ENCODE results near the gene ARRDC3. TPM values are rescaled to one million over a fixed set of nuclear protein-coding genes. Genes with fewer than 3 reads are reported as not detected.

ARRDC3 gene
- total and polyA plus RNA-seq, 2 donors, result 55.7 to 94.2 TPM

DNA sequence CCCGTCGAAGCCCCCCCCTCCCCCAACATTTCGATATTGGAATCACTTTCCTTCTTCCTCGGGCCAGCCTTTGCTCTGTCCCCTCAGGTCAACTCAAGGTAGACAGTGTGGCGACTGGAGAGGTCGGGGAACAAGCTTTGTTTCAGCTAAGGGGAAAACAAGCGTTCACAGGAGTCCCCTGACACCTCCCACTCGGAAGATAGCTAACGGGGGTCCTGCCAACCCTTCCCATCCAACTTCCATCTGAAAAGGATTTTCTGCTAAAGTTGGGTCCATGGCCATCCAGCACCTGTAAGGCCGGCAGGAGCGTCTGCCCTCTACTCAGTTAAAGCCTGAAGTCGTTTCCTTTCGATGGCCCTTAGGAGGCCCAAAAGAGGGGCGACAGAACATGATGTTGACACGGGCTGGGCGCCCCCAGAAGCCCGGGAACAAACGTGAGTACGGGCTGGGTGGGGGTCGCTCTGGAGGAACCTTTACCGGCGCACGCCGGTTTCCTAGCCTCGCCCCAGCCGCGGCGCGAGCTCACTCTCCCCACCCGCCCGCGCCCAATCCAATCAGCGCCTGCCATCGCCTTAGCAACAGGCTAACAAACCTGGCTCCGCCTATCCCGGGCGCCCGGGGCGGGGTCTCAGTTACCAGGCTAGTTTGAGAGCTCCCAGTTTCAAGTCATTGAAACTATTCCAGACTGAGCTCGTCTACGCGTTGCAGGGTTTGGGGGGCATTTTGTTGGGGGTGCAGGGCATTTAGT, 2.5 kb downstream of the ARRDC3 start:
- under 1% methylated on average over 42 of the region's 42 CpGs for WGBS
- peak; percentile 96 to 100 (median 99) for DNase-seq (ENCODE audit: low read depth in 6 of 9, low spot score in 9 of 9)

GRCh38 chr5:91379914-91380490, 3.1 kb downstream of the ARRDC3 start:
- Histone ChIP-seq H3K36me3 (ENCODE audit: control insufficient read depth in 2 of 2, insufficient read depth in 2 of 2, low read length in 1 of 2) (peaks cover under 1 to 17% of the 10 kb centered on the region in 2 donors), H3K4me1 (ENCODE audit: control insufficient read depth in 2 of 2, insufficient read depth in 2 of 2, low read length in 2 of 2) (peaks cover 0 to 6% of the 10 kb centered on the region in 2 donors), H3K4me3 (ENCODE audit: low read length in 2 of 2) (peak overlapping the region; percentile 89), H3K27ac (ENCODE audit: low read depth in 1 of 2, low read length in 1 of 2) (peak overlapping the region; percentile 99 to 100), H3K9me3 (ENCODE audit: control insufficient read depth in 2 of 2, insufficient read depth in 1 of 2, low read length in 1 of 2) (no peaks in the 10 kb centered on the region), H3K27me3 (ENCODE audit: control insufficient read depth in 2 of 2, insufficient read depth in 1 of 2, low read length in 1 of 2) (no peaks in the 10 kb centered on the region)
- peak; percentile 84 to 98 (median 94) for DNase-seq (ENCODE audit: low read depth in 6 of 9, low spot score in 9 of 9)
- under 1% methylated on average over 65 of the region's 65 CpGs for WGBS

More for the DNA sequence above, 2.5 kb downstream of the ARRDC3 start:
- H3K9me3 ChIP-seq (ENCODE audit: control insufficient read depth in 2 of 2, insufficient read depth in 1 of 2, low read length in 1 of 2), result no peaks in the 10 kb centered on the region
- H3K36me3 ChIP-seq (ENCODE audit: control insufficient read depth in 2 of 2, insufficient read depth in 2 of 2, low read length in 1 of 2), result peaks cover 0 to 13% of the 10 kb centered on the region in 2 donors
- peak overlapping the region; percentile 89 for H3K4me3 ChIP-seq (ENCODE audit: low read length in 2 of 2)
- no peaks in the 10 kb centered on the region for H3K27me3 ChIP-seq (ENCODE audit: control insufficient read depth in 2 of 2, insufficient read depth in 1 of 2, low read length in 1 of 2)
- peak overlapping the region; percentile 99 to 100 for H3K27ac ChIP-seq (ENCODE audit: low read depth in 1 of 2, low read length in 1 of 2)
- H3K4me1 ChIP-seq (ENCODE audit: control insufficient read depth in 2 of 2, insufficient read depth in 2 of 2, low read length in 2 of 2), result peaks cover 0 to 6% of the 10 kb centered on the region in 2 donors

DNA sequence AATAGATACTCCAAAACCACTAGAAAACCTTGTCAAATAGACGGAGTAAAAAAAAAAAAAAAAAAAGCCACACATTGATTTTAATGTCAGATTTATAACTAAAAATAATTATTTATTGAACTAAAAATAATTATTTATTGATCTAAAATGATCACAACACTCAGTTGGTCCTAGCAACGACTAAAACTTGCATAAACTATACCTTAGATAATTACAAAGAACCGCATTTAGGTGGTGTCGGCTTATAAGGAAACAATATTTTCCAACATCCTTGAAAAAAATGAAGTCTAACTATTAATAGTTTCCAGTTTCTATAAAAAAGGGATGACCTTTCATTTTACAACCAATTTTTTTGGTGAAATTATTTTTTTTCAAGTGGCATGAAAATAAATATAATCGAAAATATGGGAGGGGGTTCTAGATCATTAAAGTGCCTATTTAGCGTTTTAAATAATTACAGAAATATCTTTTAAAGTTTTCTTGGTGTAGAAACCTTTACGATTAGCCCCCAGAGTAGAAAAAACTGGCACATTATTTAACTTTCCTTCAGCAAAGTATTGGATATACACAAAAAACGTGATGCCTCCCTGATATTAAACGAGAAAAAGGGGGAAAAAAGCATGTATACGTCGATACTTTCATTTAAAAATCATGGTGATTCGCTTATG, 3.7 kb downstream of the ARRDC3 start:
- H3K9me3 ChIP-seq (ENCODE audit: control insufficient read depth in 2 of 2, insufficient read depth in 1 of 2, low read length in 1 of 2), result no peaks in the 10 kb centered on the region
- peak overlapping the region; percentile 79 to 89 for H3K4me3 ChIP-seq (ENCODE audit: low read length in 2 of 2)
- peaks cover 7 to 23% of the 10 kb centered on the region in 2 donors for H3K36me3 ChIP-seq (ENCODE audit: control insufficient read depth in 2 of 2, insufficient read depth in 2 of 2, low read length in 1 of 2)
- no peak for DNase-seq (ENCODE audit: low read depth in 6 of 9, low spot score in 9 of 9)
- peak overlapping the region; percentile 99 to 100 for H3K27ac ChIP-seq (ENCODE audit: low read depth in 1 of 2, low read length in 1 of 2)
- H3K4me1 ChIP-seq (ENCODE audit: control insufficient read depth in 2 of 2, insufficient read depth in 2 of 2, low read length in 2 of 2), result peaks cover 0 to 5% of the 10 kb centered on the region in 2 donors
- 1% methylated on average over 12 of the region's 12 CpGs for WGBS
- H3K27me3 ChIP-seq (ENCODE audit: control insufficient read depth in 2 of 2, insufficient read depth in 1 of 2, low read length in 1 of 2), result no peaks in the 10 kb centered on the region

GRCh38 chr5:91378752-91379211, 4.3 kb downstream of the ARRDC3 start:
- Histone ChIP-seq H3K9me3 (ENCODE audit: control insufficient read depth in 2 of 2, insufficient read depth in 1 of 2, low read length in 1 of 2) (no peaks in the 10 kb centered on the region), H3K27ac (ENCODE audit: low read depth in 1 of 2, low read length in 1 of 2) (peak overlapping the region in 1 of 2 donors; percentile 100), H3K4me1 (ENCODE audit: control insufficient read depth in 2 of 2, insufficient read depth in 2 of 2, low read length in 2 of 2) (no peaks in the 10 kb centered on the region), H3K27me3 (ENCODE audit: control insufficient read depth in 2 of 2, insufficient read depth in 1 of 2, low read length in 1 of 2) (no peaks in the 10 kb centered on the region), H3K36me3 (ENCODE audit: control insufficient read depth in 2 of 2, insufficient read depth in 2 of 2, low read length in 1 of 2) (peaks cover 7 to 27% of the 10 kb centered on the region in 2 donors), H3K4me3 (ENCODE audit: low read length in 2 of 2) (peak overlapping the region; percentile 19 to 79)
- DNase-seq (ENCODE audit: low read depth in 6 of 9, low spot score in 9 of 9), result peak in 2 of 9 donors; percentile 8 to 44
- WGBS, result 60% methylated on average over 5 of the region's 5 CpGs

DNA sequence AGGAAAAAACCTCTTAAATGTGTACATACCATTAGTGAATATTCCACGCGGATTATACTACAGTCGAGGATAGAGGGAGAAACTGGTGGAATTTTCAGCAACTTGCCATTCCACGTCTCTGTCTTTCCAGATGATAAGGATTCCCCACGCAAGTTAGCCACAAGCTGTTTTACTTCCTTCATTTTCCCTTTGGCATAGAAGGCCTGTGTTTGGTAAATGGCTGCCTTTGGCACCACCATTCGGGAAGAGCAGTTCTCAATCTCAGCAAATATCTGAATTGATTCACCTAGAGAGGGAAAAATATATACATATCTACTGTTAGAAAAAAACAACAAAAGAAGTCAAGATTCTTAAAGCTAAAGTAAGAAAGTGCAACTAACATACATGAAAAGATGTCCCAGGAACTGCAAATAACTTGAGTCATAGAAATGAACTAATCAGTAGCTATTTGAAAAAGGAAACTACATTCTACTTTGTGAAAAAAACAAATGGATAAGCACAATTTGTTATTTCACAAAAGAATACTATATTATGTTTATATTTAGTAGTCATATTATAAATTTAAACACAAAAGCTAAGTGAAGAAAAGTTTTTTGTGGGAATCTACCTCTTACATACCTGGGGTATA, 8.1 kb downstream of the ARRDC3 start:
- Histone ChIP-seq H3K9me3 (ENCODE audit: control insufficient read depth in 2 of 2, insufficient read depth in 1 of 2, low read length in 1 of 2) (no peaks in the 10 kb centered on the region), H3K4me3 (ENCODE audit: low read length in 2 of 2) (no peak overlapping the region), H3K36me3 (ENCODE audit: control insufficient read depth in 2 of 2, insufficient read depth in 2 of 2, low read length in 1 of 2) (peaks cover 14 to 60% of the 10 kb centered on the region in 2 donors), H3K4me1 (ENCODE audit: control insufficient read depth in 2 of 2, insufficient read depth in 2 of 2, low read length in 2 of 2) (no peaks in the 10 kb centered on the region), H3K27me3 (ENCODE audit: control insufficient read depth in 2 of 2, insufficient read depth in 1 of 2, low read length in 1 of 2) (no peaks in the 10 kb centered on the region), H3K27ac (ENCODE audit: low read depth in 1 of 2, low read length in 1 of 2) (no peak overlapping the region)
- no peak for DNase-seq (ENCODE audit: low read depth in 6 of 9, low spot score in 9 of 9)
- 97% methylated on average over 6 of the region's 6 CpGs for WGBS

- Histone ChIP-seq H3K4me3 (ENCODE audit: low read length in 2 of 2) (no peak overlapping the region), H3K27me3 (ENCODE audit: control insufficient read depth in 2 of 2, insufficient read depth in 1 of 2, low read length in 1 of 2) (no peaks in the 10 kb centered on the region), H3K27ac (ENCODE audit: low read depth in 1 of 2, low read length in 1 of 2) (no peak overlapping the region), H3K4me1 (ENCODE audit: control insufficient read depth in 2 of 2, insufficient read depth in 2 of 2, low read length in 2 of 2) (no peaks in the 10 kb centered on the region), H3K9me3 (ENCODE audit: control insufficient read depth in 2 of 2, insufficient read depth in 1 of 2, low read length in 1 of 2) (no peaks in the 10 kb centered on the region), H3K36me3 (ENCODE audit: control insufficient read depth in 2 of 2, insufficient read depth in 2 of 2, low read length in 1 of 2) (peaks cover 14 to 69% of the 10 kb centered on the region in 2 donors)
- DNase-seq (ENCODE audit: low read depth in 6 of 9, low spot score in 9 of 9), result no peak
- WGBS, result 97% methylated on average over 5 of the region's 5 CpGs
Observed at GRCh38 chr5:91373600-91373999, 9.5 kb downstream of the ARRDC3 start.

DNA sequence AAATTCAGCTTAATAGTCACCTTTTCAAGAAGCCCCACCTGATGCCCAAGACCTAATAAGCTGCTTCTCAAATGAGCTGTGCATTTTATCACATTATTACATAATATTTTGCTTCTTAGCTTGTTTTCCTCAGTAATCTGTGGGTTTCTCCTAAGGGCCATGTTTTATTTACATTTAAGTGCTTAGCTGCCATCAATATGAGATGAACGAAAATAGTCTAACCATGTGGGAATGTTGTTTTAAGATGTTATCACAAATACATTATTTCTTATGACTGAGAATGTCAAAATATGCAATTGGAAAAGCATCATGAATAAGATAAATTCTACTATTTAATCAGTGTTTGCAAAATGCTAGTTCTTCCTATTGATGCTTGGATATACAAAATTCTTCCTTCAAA, 10.1 kb downstream of the ARRDC3 start:
- Histone ChIP-seq H3K36me3 (ENCODE audit: control insufficient read depth in 2 of 2, insufficient read depth in 2 of 2, low read length in 1 of 2) (peaks cover 18 to 73% of the 10 kb centered on the region in 2 donors), H3K27me3 (ENCODE audit: control insufficient read depth in 2 of 2, insufficient read depth in 1 of 2, low read length in 1 of 2) (no peaks in the 10 kb centered on the region), H3K9me3 (ENCODE audit: control insufficient read depth in 2 of 2, insufficient read depth in 1 of 2, low read length in 1 of 2) (no peaks in the 10 kb centered on the region), H3K4me1 (ENCODE audit: control insufficient read depth in 2 of 2, insufficient read depth in 2 of 2, low read length in 2 of 2) (no peaks in the 10 kb centered on the region), H3K27ac (ENCODE audit: low read depth in 1 of 2, low read length in 1 of 2) (no peak overlapping the region), H3K4me3 (ENCODE audit: low read length in 2 of 2) (no peak overlapping the region)
- WGBS, result 97% methylated on average over 1 of the region's 1 CpG
- no peak for DNase-seq (ENCODE audit: low read depth in 6 of 9, low spot score in 9 of 9)

DNA sequence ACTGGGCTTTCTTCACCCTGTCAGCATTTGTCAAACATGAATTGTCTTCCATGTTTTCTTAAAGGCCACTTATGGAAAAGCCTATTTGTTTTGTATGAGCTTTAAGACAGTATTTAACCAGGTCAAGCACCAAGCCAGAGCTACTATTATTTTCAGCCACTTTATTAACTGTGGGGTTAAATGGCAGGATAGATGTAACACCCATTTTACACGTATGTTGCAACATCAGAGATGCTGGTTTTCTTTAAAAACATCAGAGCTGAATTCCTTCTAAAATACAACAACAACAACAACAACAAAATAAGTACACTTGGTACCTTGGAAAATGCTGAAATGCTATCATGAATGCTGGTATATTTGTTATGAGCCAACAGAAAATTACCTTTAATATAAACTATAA, 13.6 kb downstream of the ARRDC3 start:
- no peaks in the 10 kb centered on the region for H3K9me3 ChIP-seq (ENCODE audit: control insufficient read depth in 2 of 2, insufficient read depth in 1 of 2, low read length in 1 of 2)
- DNase-seq (ENCODE audit: low read depth in 6 of 9, low spot score in 9 of 9), result no peak
- no peaks in the 10 kb centered on the region for H3K4me1 ChIP-seq (ENCODE audit: control insufficient read depth in 2 of 2, insufficient read depth in 2 of 2, low read length in 2 of 2)
- no peak overlapping the region for H3K27ac ChIP-seq (ENCODE audit: low read depth in 1 of 2, low read length in 1 of 2)
- WGBS, result 93% methylated on average over 1 of the region's 1 CpG
- H3K27me3 ChIP-seq (ENCODE audit: control insufficient read depth in 2 of 2, insufficient read depth in 1 of 2, low read length in 1 of 2), result no peaks in the 10 kb centered on the region
- no peak overlapping the region for H3K4me3 ChIP-seq (ENCODE audit: low read length in 2 of 2)
- peaks cover 18 to 59% of the 10 kb centered on the region in 2 donors for H3K36me3 ChIP-seq (ENCODE audit: control insufficient read depth in 2 of 2, insufficient read depth in 2 of 2, low read length in 1 of 2)
